Naive thymus-derived CD4-positive, alpha-beta T cell (primary cell): ENCODE results near the gene PTGFR. TPM values are rescaled to one million over a fixed set of nuclear protein-coding genes. Genes with fewer than 3 reads are reported as not detected.

Experiments
- ATAC-seq: fragments of 150-1000 bp; cut with Tn5 transposase; 2 replicates; pipeline ENCODE4 v1.10.0; 2021; ENCODE audit warnings: mild to moderate bottlenecking, moderate library complexity
- CTCF ChIA-PET: fragments of 350-600 bp; sonication (Branson Sonifier 250); formaldehyde crosslinking; loops from one replicate; lab custom pipeline; 2021; ENCODE audit warnings: antibody characterized with exemption; lab: Charles Lee
- POLR2A ChIA-PET: fragments of 350-600 bp; sonication (Branson Sonifier 250); formaldehyde crosslinking; loops from one replicate; lab custom pipeline; 2021; ENCODE audit warnings: antibody characterized with exemption, inconsistent platforms; lab: Charles Lee
- DNase-seq, 9 donors: peaks; one replicate each; pipeline versions ENCODE4 v3.0.0 to v3.0.0-alpha.2; 2020 to 2022; ENCODE audit warnings: mixed read lengths in 1 of 9
- H3K27ac ChIP-seq: one replicate; pipeline ENCODE4 v1.7.0; 2013; ENCODE audit warnings: mild to moderate bottlenecking, low read depth, low read length, moderate library complexity
- H3K27me3 ChIP-seq, 2 donors: one replicate each; pipeline ENCODE4 v1.7.0; 2013; ENCODE audit warnings: low read length in 2 of 2, mild to moderate bottlenecking in 2 of 2, moderate library complexity in 2 of 2; ENCODE audit not compliant: control insufficient read depth in 2 of 2, insufficient read depth in 2 of 2
- H3K36me3 ChIP-seq, 3 experiments: 1 replicate in 2 of 3; 2 replicates in 1 of 3; pipeline ENCODE4 v1.7.0; 2013; ENCODE audit warnings: low read length in 3 of 3, mild to moderate bottlenecking in 3 of 3, moderate library complexity in 1 of 3; ENCODE audit not compliant: insufficient read depth in 3 of 3, control insufficient read depth in 2 of 3
- H3K4me1 ChIP-seq, 2 donors: one replicate each; pipeline ENCODE4 v1.7.0; 2013; ENCODE audit warnings: low read length in 2 of 2, mild to moderate bottlenecking in 2 of 2, moderate library complexity in 1 of 2; ENCODE audit not compliant: control insufficient read depth in 2 of 2, insufficient read depth in 2 of 2
- H3K4me3 ChIP-seq: 2 replicates; pipeline ENCODE4 v1.7.0; 2013; ENCODE audit warnings: mild to moderate bottlenecking, low read length
- H3K9me3 ChIP-seq, 3 experiments: 1 replicate in 2 of 3; 2 replicates in 1 of 3; pipeline ENCODE4 v1.7.0; 2013; ENCODE audit warnings: low read length in 3 of 3; ENCODE audit not compliant: control insufficient read depth in 2 of 3
- H3K27ac Mint-ChIP-seq, 9 donors: one replicate each; pipeline ENCODE4 v1.8.0; 2020 to 2022; ENCODE audit warnings: mixed read lengths in 9 of 9, mild to moderate bottlenecking in 8 of 9, moderate library complexity in 5 of 9, inconsistent platforms in 2 of 9
- H3K27me3 Mint-ChIP-seq, 5 donors: one replicate each; pipeline ENCODE4 v1.8.0; 2021 to 2022; ENCODE audit warnings: mixed read lengths in 5 of 5, mild to moderate bottlenecking in 1 of 5
- H3K36me3 Mint-ChIP-seq, 5 donors: one replicate each; pipeline ENCODE4 v1.8.0; 2020 to 2022; ENCODE audit warnings: mixed read lengths in 5 of 5, mild to moderate bottlenecking in 3 of 5, inconsistent platforms in 1 of 5
- H3K4me1 Mint-ChIP-seq, 7 donors: one replicate each; pipeline ENCODE4 v1.8.0; 2020 to 2022; ENCODE audit warnings: mixed read lengths in 7 of 7, mild to moderate bottlenecking in 3 of 7, inconsistent platforms in 1 of 7
- H3K4me3 Mint-ChIP-seq, 10 donors: one replicate each; pipeline ENCODE4 v1.8.0; 2020 to 2022; ENCODE audit warnings: mild to moderate bottlenecking in 10 of 10, mixed read lengths in 10 of 10, moderate library complexity in 6 of 10, inconsistent platforms in 2 of 10
- H3K9me3 Mint-ChIP-seq, 11 donors: one replicate each; pipeline ENCODE4 v1.8.0; 2020 to 2022; ENCODE audit warnings: mixed read lengths in 11 of 11, mild to moderate bottlenecking in 4 of 11, inconsistent platforms in 1 of 11, moderate library complexity in 1 of 11
- intact Hi-C, 2 donors: fragments of 100-400 bp; cut with micrococcal nuclease; formaldehyde crosslinking; loops; one replicate each; pipeline ENCODE4 v1.15.1; 2023
- polyA plus RNA-seq, 2 donors: library from polyadenylated mRNA; unstranded; fragments of 300-500 nt; fragmentation: Illumina TruSeq; gene quantifications; one replicate each; pipeline ENCODE4 v1.2.3, GENCODE V29; 2021
- total RNA-seq, 6 experiments: library from RNA in 5 of 6; stranded (reverse) in 5 of 6; gene quantifications; 1 replicate in 5 of 6; 2 replicates in 1 of 6; pipeline ENCODE4 v1.2.3 and lab custom pipeline; 2021 to 2026

The PTGFR gene
- total and polyA plus RNA-seq, 7 experiments from 2014 or later, result not detected

GRCh38 chr1:78527706-78528105 is 36.9 kb downstream of the PTGFR start:
- H3K9me3 Mint-ChIP-seq, result peaks cover 0 to 1% (median 0%) of the 10 kb centered on the region in 11 donors
- Histone ChIP-seq H3K36me3 (no peaks in the 10 kb centered on the region), H3K9me3 (no peaks in the 10 kb centered on the region), H3K27ac (no peak overlapping the region), H3K4me3 (no peak overlapping the region), H3K4me1 (no peaks in the 10 kb centered on the region), H3K27me3 (no peaks in the 10 kb centered on the region)
- DNase-seq (no peak), ATAC-seq (no peak)
- intact Hi-C loops, result no loop called here
- no peak overlapping the region for H3K27ac Mint-ChIP-seq
- ChIA-PET POLR2A (no interaction called here), CTCF (no interaction called here)
- peaks cover 0 to 15% (median 5%) of the 10 kb centered on the region in 5 donors for H3K27me3 Mint-ChIP-seq
- no peak overlapping the region for H3K4me3 Mint-ChIP-seq
- no peaks in the 10 kb centered on the region for H3K36me3 Mint-ChIP-seq
- H3K4me1 Mint-ChIP-seq, result no peaks in the 10 kb centered on the region

- no peaks in the 10 kb centered on the region for H3K4me1 Mint-ChIP-seq
- ChIA-PET POLR2A (no interaction called here), CTCF (no interaction called here)
- Histone ChIP-seq H3K4me1 (no peaks in the 10 kb centered on the region), H3K27ac (no peak overlapping the region), H3K9me3 (no peaks in the 10 kb centered on the region), H3K27me3 (no peaks in the 10 kb centered on the region), H3K36me3 (no peaks in the 10 kb centered on the region), H3K4me3 (no peak overlapping the region)
- no peak overlapping the region for H3K4me3 Mint-ChIP-seq
- no peak for DNase-seq
- peaks cover 0 to 2% (median 0%) of the 10 kb centered on the region in 11 donors for H3K9me3 Mint-ChIP-seq
- intact Hi-C loops, result no loop called here
- no peak for ATAC-seq
- H3K27me3 Mint-ChIP-seq, result peaks cover 0 to 29% (median 10%) of the 10 kb centered on the region in 5 donors
- H3K36me3 Mint-ChIP-seq, result no peaks in the 10 kb centered on the region
- H3K27ac Mint-ChIP-seq, result no peak overlapping the region
Observed at GRCh38 chr1:78533527-78533926, 42.8 kb downstream of the PTGFR start.

- Mint-ChIP-seq H3K27ac (no peak overlapping the region), H3K4me3 (no peak overlapping the region), H3K9me3 (peaks cover 0 to 2% (median 0%) of the 10 kb centered on the region in 11 donors), H3K36me3 (no peaks in the 10 kb centered on the region), H3K27me3 (peaks cover 0 to 26% (median 7%) of the 10 kb centered on the region in 5 donors), H3K4me1 (no peaks in the 10 kb centered on the region)
- H3K27me3 ChIP-seq, result no peaks in the 10 kb centered on the region
- ChIA-PET CTCF (interaction anchor here (0.7 kb wide), 1 partner anchor 12 kb away, joined by 3 read pairs; no protein-coding TSS in a partner anchor), POLR2A (no interaction called here)
- ATAC-seq, result no peak
- intact Hi-C loops, result no loop called here
- no peaks in the 10 kb centered on the region for H3K9me3 ChIP-seq
- no peak overlapping the region for H3K4me3 ChIP-seq
- no peak overlapping the region for H3K27ac ChIP-seq
- DNase-seq, result no peak
- no peaks in the 10 kb centered on the region for H3K36me3 ChIP-seq
- H3K4me1 ChIP-seq, result no peaks in the 10 kb centered on the region
Observed at GRCh38 chr1:78535286-78535685, 44.5 kb downstream of the PTGFR start.

- H3K4me3 Mint-ChIP-seq, result no peak overlapping the region
- no peaks in the 10 kb centered on the region for H3K4me1 Mint-ChIP-seq
- intact Hi-C loops, result no loop called here
- Histone ChIP-seq H3K4me1 (no peaks in the 10 kb centered on the region), H3K9me3 (no peaks in the 10 kb centered on the region), H3K4me3 (no peak overlapping the region), H3K27ac (no peak overlapping the region), H3K36me3 (no peaks in the 10 kb centered on the region), H3K27me3 (no peaks in the 10 kb centered on the region)
- ATAC-seq (no peak), DNase-seq (no peak)
- peaks cover 0 to 29% (median 7%) of the 10 kb centered on the region in 5 donors for H3K27me3 Mint-ChIP-seq
- peaks cover 0 to 2% (median 0%) of the 10 kb centered on the region in 5 donors for H3K36me3 Mint-ChIP-seq
- no peak overlapping the region for H3K27ac Mint-ChIP-seq
- H3K9me3 Mint-ChIP-seq, result peaks cover 0 to 7% (median 2%) of the 10 kb centered on the region in 11 donors
- CTCF ChIA-PET, result no interaction called here
- POLR2A ChIA-PET, result no interaction called here
Observed at GRCh38 chr1:78536427-78536826, 45.7 kb downstream of the PTGFR start.

- Histone ChIP-seq H3K27ac (no peak overlapping the region), H3K4me3 (no peak overlapping the region), H3K27me3 (no peaks in the 10 kb centered on the region), H3K9me3 (no peaks in the 10 kb centered on the region), H3K4me1 (no peaks in the 10 kb centered on the region), H3K36me3 (no peaks in the 10 kb centered on the region)
- intact Hi-C loops, result no loop called here
- ATAC-seq, result no peak
- Mint-ChIP-seq H3K9me3 (peaks cover 0 to 34% (median 7%) of the 10 kb centered on the region in 11 donors), H3K27me3 (peaks cover 0 to 28% (median 17%) of the 10 kb centered on the region in 5 donors), H3K27ac (no peak overlapping the region), H3K4me1 (no peaks in the 10 kb centered on the region), H3K36me3 (peaks cover 0 to 4% (median 0%) of the 10 kb centered on the region in 5 donors), H3K4me3 (no peak overlapping the region)
- ChIA-PET POLR2A (no interaction called here), CTCF (no interaction called here)
- no peak for DNase-seq
Observed at GRCh38 chr1:78540048-78540447, 49.3 kb downstream of the PTGFR start.

DNA sequence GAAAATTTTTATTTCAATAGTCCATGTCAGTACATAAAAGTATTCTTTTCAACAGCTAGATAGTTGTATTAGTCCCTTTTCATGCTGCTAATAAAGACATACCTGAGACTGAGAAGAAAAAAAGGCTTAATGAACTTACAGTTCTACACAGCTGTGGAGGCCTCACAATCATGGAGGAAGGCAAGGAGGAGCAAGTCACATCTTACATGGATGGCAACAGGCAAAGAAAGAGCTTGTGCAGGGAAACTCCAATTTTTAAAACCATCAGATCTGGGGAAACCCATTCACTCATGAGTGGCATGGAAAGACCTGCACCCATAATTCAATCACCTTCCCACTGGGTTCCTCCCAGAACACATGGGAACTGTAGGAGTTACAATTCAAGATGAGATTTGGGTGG is 50.7 kb downstream of the PTGFR start:
- H3K9me3 Mint-ChIP-seq, result peaks cover 0 to 34% (median 7%) of the 10 kb centered on the region in 11 donors
- H3K27ac Mint-ChIP-seq, result no peak overlapping the region
- Histone ChIP-seq H3K36me3 (no peaks in the 10 kb centered on the region), H3K4me3 (no peak overlapping the region), H3K27me3 (no peaks in the 10 kb centered on the region), H3K9me3 (no peaks in the 10 kb centered on the region), H3K4me1 (no peaks in the 10 kb centered on the region), H3K27ac (no peak overlapping the region)
- H3K36me3 Mint-ChIP-seq, result peaks cover 0 to 4% (median 0%) of the 10 kb centered on the region in 5 donors
- POLR2A ChIA-PET, result no interaction called here
- H3K4me1 Mint-ChIP-seq, result no peaks in the 10 kb centered on the region
- CTCF ChIA-PET, result no interaction called here
- H3K4me3 Mint-ChIP-seq, result no peak overlapping the region
- H3K27me3 Mint-ChIP-seq, result peaks cover 0 to 28% (median 17%) of the 10 kb centered on the region in 5 donors
- ATAC-seq, result no peak
- intact Hi-C loops, result no loop called here
- DNase-seq, result no peak

DNA sequence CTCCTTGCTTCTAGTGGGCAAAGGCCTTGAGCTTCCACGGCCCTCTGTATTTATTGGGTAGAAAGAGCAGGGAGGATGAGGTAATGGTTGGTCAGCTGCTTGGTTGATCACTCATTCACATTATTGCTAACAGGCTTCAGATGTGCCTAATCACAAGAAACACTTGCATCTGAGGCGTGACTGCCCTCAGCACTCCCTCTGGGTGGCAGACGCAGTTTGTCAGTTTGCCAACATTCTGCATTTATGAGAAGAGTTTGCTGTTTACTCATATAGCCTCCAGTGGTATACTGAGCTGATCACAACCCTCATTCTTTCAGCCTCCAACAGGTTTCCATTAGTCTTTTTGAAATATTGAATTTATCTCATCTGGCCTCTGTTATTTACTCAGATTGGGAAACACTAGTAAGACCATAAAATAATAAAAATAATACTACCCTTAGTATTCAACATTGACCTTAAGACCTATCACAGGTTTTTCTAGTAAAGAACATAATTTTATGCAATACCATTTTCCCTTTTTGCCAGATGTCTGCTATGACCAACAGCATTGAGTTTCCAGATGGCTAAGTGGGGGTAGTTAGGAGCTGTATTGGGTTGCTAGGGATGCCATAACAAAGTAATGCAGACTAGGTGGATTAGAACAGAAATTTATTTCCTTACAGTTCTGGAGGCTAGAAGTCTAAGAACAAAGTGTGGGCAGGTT is 53.3 kb downstream of the PTGFR start:
- H3K9me3 ChIP-seq, result no peaks in the 10 kb centered on the region
- Mint-ChIP-seq H3K27ac (no peak overlapping the region), H3K36me3 (peaks cover 0 to 4% (median 0%) of the 10 kb centered on the region in 5 donors), H3K27me3 (peaks cover 0 to 29% (median 22%) of the 10 kb centered on the region in 5 donors), H3K9me3 (peaks cover 0 to 35% (median 8%) of the 10 kb centered on the region in 11 donors), H3K4me1 (no peaks in the 10 kb centered on the region), H3K4me3 (no peak overlapping the region)
- H3K36me3 ChIP-seq, result no peaks in the 10 kb centered on the region
- ATAC-seq (no peak), DNase-seq (no peak)
- H3K4me3 ChIP-seq, result no peak overlapping the region
- H3K4me1 ChIP-seq, result no peaks in the 10 kb centered on the region
- no peak overlapping the region for H3K27ac ChIP-seq
- POLR2A ChIA-PET, result no interaction called here
- intact Hi-C loops, result no loop called here
- no peaks in the 10 kb centered on the region for H3K27me3 ChIP-seq
- CTCF ChIA-PET, result no interaction called here
